NCI-H226 (cell line): ENCODE measurements around the gene TMEM74B.
A peak's percentile ranks its signal among the peaks of the same experiment; 100 is the strongest.
"Not testable (repeated sequence)": the region's sequence is repeated elsewhere in the genome, so short reads cannot be mapped to it uniquely, and the experiment has no call there.

ENCODE experiments used
- DNase-seq: peaks from one replicate; pipeline ENCODE4 v3.0.0-alpha.2; 2015

TMEM74B gene

GRCh38 chr20:1178103-1178502 is 6.7 kb downstream of the TMEM74B start:
- DNase-seq: no peak

- DNase-seq: peak; percentile 3
Observed at GRCh38 chr20:1177680-1178079, 7.1 kb downstream of the TMEM74B start.

GRCh38 chr20:1174787-1175186 is 10.0 kb downstream of the TMEM74B start:
- no peak for DNase-seq

- no peak for DNase-seq
Observed at GRCh38 chr20:1173698-1174097, 11.1 kb downstream of the TMEM74B start.

DNA sequence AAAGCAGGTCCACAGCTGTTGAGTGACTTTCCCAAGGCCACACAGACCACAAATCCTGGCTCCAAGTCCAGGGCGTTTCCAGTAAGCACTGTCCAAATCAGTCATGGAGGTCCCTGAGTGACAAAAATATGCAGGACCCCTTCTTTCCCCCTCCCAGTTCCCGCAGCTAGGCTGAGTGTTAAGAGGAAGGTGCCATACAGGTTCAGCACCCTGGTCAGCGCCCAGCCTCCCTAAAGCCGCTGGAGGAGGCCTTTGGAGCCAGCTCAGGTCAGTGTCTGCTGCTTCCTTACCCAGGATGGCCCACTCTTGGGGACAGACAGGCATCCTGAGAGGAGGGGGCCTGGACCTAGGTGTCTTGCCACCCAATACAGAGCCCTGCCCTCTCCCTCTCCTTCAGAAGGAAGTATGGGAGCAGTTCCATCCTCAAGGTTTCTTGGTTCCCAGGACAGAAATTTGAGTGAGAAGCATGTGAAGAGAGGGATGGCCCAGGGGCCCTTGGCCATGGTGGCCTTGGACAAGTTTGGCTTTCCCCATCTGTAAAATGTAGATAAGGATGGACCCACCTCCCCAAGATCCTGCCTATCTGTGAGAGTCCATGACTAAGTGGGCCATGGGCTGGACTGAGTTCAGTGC is 13.2 kb downstream of the TMEM74B start:
- DNase-seq: no peak

DNA sequence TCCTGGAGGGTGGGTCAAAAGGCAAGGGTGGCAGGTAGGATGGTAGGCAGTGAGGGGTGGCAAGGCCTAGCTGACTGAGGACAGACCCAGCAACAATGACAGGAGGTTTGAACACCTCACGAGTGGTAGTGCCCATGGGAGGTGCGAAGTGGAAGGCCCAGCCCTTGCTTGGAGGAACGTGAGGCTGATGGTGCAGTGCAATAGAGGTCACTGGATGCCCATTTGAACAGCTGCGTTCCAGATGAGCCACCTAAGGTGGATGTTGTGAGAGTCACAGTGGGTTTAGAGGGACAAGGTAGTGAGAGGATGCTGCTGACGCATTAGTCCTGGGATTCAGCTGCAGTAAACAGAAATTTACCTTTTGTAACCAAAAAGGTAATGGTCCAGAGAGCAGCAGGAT is 15.6 kb downstream of the TMEM74B start:
- no peak for DNase-seq

DNA sequence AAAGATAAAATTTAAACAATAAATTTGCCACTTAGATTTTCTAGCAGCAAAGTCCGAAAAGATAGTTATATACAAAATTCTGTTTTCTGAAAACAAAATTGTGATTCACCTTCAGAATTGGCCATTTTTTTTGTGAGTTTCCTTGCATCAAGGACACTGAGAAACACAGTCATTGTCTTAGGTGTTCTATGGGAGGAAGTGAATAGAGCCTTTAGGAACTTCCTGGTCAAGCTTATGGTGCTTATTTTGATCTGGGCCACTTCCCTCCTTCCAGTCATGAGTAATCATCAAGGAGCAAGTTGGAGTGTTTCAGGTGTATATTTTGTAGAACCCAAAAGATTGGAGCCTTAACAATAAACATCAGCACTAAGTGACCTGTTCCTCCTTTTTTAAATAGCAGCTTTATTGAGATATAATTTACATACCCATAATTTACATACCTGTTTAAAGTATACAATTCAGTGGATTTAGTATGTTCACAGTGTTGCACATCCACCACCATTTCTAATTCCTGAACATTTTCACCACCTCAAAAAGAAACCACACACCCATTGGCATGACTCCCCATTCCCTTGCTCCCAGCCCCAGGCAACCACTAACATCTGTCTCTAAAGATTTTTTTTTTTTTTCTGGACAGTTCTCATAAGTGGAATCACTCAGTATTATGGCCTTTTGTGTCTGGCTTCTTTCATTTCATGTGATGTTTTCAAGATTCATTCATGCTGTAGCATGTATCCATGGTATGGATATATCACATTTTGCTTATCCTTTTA is 17.6 kb downstream of the TMEM74B start:
- DNase-seq: no peak

GRCh38 chr20:1165941-1166340 is 18.8 kb downstream of the TMEM74B start:
- no peak for DNase-seq

- no peak for DNase-seq
Observed at GRCh38 chr20:1165521-1165920, 19.3 kb downstream of the TMEM74B start.

DNA sequence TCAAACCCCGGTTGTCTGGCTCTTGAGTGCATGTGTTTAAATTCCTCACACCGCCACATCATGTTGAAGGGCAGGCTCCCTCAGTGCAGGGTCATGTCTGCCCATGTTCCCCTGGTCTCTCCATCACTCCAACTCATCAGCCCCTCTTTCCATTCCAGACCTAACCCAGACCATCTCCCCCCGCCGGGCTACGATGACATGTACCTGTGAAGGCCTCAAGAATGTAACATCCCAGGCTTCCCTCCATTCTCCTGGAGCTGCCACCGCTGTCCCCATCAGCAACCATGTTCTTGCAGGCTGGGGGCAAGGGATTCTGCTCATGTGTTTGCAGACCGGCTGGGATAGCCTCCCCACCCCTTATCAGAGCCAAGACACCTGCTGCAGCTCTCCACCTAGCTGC is 19.9 kb downstream of the TMEM74B start:
- DNase-seq: no peak

- DNase-seq: no peak
Observed at GRCh38 chr20:1163653-1164052, 21.1 kb downstream of the TMEM74B start.

- DNase-seq: no peak
Observed at GRCh38 chr20:1163105-1163504, 21.7 kb downstream of the TMEM74B start.

GRCh38 chr20:1160991-1161390 is 23.8 kb downstream of the TMEM74B start:
- no peak for DNase-seq

GRCh38 chr20:1160496-1160895 is 24.3 kb downstream of the TMEM74B start:
- no peak for DNase-seq

- DNase-seq: no peak
Observed at GRCh38 chr20:1155342-1155741, 29.4 kb downstream of the TMEM74B start.

GRCh38 chr20:1154691-1155090 is 30.1 kb downstream of the TMEM74B start:
- no peak for DNase-seq

DNA sequence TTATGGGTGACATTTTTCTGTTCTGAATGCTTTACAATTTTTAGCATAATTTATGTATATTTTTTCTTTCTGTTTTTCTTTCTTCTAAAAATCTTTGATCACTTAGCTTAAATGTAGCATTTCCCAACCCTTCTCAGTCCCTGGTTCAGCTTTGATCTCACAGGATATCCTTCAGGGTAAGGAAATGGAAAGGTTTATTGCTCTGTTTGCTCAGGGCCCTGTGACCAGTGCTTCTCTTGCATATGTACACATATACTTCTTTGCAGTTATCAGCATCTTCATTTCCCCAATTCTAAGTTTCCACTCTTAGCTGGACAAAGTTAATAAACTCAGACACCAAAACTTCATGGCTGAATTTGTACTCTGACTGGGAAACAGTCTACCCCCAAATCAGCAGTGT is 30.6 kb downstream of the TMEM74B start:
- DNase-seq: no peak

DNA sequence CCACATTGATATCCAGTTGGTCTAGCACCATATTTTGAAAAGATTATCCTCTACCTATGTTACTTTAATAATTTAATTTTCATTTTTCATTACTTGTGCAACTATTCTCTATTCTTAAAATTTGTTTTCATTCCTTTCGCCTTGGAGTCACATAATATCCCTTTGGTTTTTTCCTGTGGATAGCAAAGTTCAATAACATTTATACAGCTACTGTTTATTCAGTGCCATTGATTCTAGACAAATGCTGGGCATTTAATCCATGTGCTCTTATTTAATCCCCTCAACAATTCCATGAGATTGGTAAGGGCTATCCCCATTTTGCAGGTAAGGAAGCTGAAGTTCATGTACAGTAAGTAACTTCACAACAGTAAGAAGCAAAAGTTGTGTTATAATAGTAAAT is 33.8 kb downstream of the TMEM74B start:
- no peak for DNase-seq

- DNase-seq: no peak
Observed at GRCh38 chr20:1150218-1150617, 34.6 kb downstream of the TMEM74B start.

- DNase-seq: not testable (repeated sequence)
Observed at GRCh38 chr20:1149812-1150211, 35.0 kb downstream of the TMEM74B start.

GRCh38 chr20:1146957-1147356 is 37.8 kb downstream of the TMEM74B start:
- DNase-seq: no peak

- DNase-seq: no peak
Observed at GRCh38 chr20:1144401-1145172, 40.2 kb downstream of the TMEM74B start.

DNA sequence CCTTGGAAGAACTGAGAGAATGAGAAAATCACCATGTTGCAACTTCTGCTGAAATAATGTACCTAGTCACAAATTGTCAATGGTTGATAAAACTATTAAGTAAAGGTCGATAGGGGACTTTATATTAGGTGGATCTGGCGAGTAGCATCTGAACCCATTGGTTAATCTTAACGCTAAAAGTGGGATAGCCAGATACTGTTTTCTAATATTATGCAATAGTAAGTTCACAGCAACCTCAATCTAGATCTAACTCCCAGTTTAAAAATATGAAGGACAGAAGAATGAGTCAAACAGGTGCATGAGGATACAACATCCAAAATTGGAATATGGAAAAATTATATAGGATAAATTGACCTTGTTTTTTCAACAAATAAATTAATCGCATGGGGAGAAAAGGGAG is 47.5 kb downstream of the TMEM74B start:
- DNase-seq: no peak

- DNase-seq: no peak
Observed at GRCh38 chr20:1134836-1135235, 49.9 kb downstream of the TMEM74B start.
